A549 treated with dexamethasone at 1 μM for 4 hours (cell line): ENCODE data around the gene BCORL1. TPM values are rescaled to one million over a fixed set of nuclear protein-coding genes. Genes with fewer than 3 reads are reported as not detected.

ENCODE experiments used
- total RNA-seq: library from RNA; stranded (reverse); fragments of 200-300 nt; extraction: Qiagen RNA extraction; gene quantifications from 5 replicates; pipeline ENCODE4 v1.2.3, GENCODE V29; 2022

Gene BCORL1
- total RNA-seq = 8.2 to 13.7 TPM (median 11.5 TPM) in 5 replicates

GRCh38 chrX:129982300-129983251 lies at the start of gene BCORL1:
Gene BCORL1 (plus strand): TSS chrX:129982635. CDS start chrX:130005232, 22,597 bp downstream.

Other genes starting within 250 kb of the BCORL1 start
- gene XPNPEP2, start 243.7 kb upstream of the BCORL1 start, total RNA-seq = not detected in 5 replicates
- not detected in 5 replicates for gene SASH3, start 202.7 kb upstream of the BCORL1 start, total RNA-seq
- 59.1 to 69.1 TPM (median 66.5 TPM) in 5 replicates for gene ZDHHC9, start 138.7 kb upstream of the BCORL1 start, total RNA-seq
- 45.9 to 52.5 TPM (median 46.1 TPM) in 5 replicates for gene UTP14A, start 76.5 kb upstream of the BCORL1 start, total RNA-seq
- gene ELF4, start 127.9 kb downstream of the BCORL1 start, total RNA-seq = 25.0 to 31.6 TPM (median 29.7 TPM) in 5 replicates
- gene AIFM1, start 183.2 kb downstream of the BCORL1 start, total RNA-seq = 69.0 to 74.6 TPM (median 72.0 TPM) in 5 replicates
- gene RAB33A, start 189.3 kb downstream of the BCORL1 start, total RNA-seq = 0.11 to 0.19 TPM (median 0.17 TPM) in 5 replicates